ENCODE results near the gene SUPT6H.

Gene SUPT6H

DNA sequence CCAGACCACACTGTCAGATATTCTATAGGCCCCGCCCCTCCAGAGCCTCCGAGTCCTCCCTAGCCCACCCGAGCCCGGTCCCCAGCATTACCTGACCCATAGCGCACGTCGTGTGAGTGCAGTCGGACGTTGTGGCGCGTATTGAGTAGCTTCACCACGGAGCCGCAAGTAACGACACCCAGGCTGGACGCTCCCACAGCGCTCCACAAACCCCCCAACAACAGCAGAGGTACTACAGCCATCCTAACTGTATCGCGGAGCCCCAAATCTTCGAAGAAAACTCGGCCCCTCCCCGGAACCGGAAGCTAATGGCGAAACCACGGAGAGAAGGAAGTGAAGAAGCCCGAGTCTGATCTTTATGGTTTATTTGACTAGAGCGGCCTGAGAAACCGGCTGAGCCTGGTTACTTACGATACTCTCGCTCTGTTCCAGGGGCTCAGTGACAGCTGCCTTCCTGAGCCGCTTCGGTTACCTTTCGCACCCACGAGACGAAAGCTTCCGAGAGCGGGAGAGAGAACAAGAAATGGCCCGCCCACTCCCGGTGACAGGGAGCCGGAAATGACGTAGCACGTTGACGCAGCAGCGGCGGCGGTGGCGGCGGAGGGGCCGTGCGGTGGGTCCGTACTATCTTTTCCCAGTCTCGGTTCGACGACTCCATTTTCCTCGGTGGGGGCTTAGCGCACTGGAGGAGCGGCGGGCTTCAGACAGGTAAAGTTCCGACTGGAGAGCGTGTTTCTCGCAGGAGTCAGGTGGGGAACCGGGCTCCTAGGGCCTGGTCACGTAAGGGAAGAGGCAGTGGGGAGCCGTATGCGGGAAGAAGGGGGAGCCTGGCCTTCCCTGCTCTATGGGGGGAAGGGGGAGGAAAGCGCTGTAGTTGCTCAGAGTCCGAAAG, at the start of gene SUPT6H, which contains the start of gene SDF2:
Gene SUPT6H (plus strand): TSS at position 571 of the 892 bp plus-strand sequence. CDS start 11,197 bp downstream, outside the sequence.
Gene SDF2 (minus strand): TSS at position 272 of the 892 bp plus-strand sequence. CDS start 30 bp downstream, at position 242.
- DNase-seq, result peak; percentile 99

DNA sequence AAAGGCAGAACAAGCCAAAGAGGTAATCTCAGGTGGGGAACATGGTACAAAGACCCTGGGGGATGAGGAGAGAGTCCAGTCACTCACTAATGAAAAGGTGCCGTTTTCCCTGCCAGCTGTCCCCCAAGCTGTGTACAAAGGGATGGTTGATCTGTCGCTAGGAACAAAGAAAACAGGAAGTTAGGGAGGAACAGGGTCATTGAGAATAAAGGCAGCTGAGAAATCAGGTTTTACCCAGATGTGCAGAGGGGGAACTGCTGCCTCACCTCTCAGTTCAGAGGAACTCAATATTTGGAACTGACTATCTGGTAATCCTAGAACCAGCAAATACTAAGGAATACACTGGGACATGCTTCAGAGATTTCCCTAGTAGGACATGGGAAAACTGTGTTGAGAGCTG, 49.5 kb upstream of the SUPT6H start:
- DNase-seq, result no peak

DNA sequence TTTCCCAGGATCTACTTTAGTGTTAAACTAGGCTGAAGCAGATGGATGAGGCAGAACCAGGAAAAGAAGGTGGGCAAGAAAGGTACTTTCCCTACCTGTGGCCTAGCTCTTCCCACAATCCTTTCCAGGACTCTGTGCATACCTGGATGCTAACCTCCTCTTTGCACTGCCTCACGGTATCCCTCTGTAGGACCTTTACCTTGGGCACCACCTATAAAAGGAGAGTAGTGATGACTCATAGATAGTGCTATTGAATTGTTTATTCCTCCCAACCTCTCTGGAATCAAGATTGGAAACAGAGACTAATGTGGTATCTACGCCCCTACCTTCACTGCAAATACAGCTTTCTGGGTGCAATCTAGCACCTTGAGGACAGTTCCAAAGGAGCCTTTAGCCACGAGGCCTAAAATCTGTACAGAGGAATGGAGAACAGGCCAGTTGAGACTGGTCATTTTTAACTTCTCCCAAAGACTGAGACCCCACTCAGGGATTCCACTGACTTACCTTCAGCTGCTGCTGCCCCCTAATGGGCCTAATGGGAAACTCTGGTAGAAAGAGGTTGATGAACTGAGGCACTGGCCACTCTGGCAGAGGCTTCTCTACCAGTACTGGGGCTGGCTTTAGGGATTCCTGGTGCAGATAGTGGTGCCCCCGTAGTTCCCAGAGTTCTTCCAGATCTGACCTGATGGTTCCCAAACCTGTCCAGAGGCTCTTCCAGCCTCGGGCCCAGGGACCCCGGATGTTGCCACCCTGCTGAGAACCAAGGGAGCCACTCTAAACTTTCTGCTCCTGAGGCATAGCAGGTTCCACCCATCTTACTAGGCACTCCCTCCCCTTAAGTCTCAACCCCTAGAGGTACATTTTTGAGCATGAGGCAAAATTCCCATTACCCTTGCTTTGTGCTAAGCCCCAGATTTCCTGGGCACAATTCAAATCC, 48.8 kb upstream of the SUPT6H start:
- no peak for DNase-seq

DNA sequence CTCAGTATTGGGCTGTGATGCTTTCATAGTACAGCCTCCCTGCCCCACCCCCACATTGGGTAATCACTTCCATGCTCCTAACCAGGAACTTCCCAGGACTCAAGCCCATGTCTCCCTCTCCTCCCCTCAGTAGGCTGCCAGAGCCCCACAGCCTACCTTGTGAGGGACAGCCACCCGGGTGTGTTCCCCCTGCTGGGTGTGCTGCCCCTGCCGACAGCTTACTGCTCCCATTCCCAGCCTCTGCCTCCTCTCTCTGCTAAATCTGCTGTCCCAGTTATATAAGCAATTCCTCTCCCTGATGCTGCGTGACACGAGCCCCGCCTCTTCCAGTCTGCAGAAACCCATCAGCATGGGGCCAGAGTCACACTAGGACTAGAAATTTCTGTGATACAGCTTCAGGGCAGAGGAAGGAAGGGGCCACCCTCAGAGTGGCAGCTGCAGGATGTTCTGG, 48.0 kb upstream of the SUPT6H start, which contains the start of gene RSKR:
Gene RSKR (minus strand): TSS at position 255 of the 451 bp plus-strand sequence. CDS start 24 bp downstream, at position 231.
- DNase-seq, result no peak

DNA sequence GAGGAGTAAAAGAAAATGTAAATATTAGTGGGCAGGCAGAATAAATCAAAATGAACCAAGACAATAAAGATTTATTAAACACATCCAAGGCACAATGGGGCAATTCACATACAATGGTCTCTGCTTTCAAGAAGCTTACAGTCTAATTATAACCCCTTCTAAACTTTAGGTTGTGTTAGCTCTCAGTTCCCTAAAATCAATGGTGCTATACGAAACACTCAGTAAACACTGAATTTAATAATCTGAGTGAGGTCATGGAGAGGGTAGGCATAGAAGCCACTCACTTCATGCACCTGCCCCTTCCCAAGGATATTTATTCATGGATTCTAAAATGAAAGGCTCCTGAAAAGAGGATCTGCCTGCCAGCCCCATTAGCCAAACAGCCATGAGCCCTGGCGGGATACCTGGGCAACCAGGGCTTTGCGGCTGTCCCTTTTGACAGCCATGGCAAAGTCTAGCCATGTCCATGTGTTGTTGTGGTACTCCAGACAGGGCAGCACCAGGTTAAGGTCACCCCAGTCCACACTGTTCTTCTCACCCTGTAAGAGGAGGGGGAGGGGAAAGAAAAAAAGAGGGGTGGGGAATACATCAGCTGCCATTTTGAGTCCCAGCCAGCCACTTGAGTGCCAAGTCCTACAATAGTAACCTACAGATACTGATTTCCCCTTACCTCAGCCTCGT, 46.6 kb upstream of the SUPT6H start:
- no peak for DNase-seq

DNA sequence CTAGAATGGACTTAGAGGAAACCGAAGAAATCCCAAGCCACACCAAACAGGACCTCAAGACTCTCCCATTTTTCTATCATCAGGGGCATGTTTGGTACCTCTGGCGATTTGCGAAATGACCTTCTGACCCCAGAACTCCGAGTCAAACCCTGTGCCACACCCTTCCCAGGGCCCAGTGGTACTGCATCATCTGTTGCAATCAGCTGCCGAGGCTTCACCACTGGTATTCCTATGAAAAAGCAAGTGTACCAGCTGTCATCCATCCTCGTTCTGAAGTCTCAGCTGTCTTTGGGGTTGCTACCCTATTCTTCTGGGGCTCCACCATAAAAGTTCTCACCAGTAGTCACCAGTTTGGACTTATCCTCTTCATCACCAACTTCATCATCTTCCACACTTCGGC, 45.7 kb upstream of the SUPT6H start:
- no peak for DNase-seq

DNA sequence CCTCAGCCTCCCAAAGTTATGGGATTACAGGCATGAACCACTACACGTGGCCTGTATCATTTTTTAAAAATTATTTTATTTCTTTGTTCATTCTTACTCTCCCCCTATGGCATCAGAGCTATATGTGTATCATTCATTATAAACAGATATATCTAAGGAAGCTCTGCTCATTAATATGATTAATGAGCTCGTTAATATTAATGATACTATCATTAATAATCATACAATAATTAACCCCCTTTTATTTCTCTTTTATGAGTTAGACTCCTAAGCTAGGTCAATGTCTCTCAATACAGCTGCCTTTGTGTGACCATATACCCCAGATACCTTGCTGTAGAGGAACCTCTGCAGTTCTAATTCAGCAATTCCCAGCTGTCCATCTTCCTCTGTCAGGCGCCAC, 43.5 kb upstream of the SUPT6H start:
- DNase-seq, result no peak

DNA sequence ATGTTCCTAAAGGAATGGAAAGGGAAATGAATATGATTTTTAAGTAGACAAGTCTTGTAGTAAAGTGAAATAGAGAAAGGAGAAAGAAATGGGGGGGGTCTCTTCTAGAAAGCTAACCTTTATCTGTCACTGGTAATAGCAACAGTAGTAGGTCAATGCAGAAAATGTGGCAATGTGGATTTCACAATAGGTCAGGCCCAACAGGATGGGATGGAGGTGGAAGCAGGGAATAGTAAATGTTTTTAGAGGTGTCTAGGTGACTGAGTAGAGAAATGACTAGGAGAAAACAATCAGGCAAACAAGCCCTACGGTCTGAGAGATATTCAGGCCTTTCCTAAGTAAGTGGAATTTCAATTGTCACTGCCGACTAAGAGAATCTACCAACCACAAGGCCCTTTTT, 42.0 kb upstream of the SUPT6H start:
- no peak for DNase-seq

DNA sequence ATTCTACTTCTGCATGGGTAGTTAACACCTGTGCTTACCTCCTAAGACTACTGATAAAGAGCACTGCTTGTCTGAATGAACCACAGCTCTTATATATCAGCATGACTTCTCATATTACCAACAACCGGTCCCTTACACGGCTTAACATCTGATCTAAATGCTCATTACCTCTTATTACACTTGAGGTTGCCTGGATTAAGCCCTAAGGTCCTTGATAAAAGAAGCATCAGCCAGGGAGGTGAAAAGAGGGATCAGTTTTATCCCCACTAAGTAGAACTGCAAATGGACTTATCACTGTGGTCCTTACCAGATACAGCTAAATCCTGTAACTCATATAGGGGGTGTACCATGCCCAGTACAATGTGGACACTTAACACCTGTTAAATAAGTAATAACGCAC, 39.8 kb upstream of the SUPT6H start:
- DNase-seq, result no peak

DNA sequence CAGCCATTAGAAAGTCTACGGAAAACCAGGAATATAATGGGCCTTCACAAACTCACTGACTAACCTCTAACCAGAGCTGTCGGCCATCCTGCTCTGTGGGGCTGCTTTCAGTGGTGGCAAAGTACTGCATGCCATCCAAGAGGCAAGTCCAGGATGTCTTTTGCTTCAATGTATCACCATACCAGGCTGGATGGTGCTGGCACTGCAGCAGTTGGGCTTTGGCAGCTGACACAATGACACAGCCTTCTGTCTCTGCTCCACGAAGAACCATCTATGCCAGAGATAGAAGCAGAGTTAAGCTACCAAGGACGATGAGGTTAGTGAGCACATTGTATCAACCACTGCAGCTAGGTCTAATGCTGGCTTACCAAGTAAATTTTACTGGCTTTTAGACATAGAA, 38.3 kb upstream of the SUPT6H start:
- no peak for DNase-seq

DNA sequence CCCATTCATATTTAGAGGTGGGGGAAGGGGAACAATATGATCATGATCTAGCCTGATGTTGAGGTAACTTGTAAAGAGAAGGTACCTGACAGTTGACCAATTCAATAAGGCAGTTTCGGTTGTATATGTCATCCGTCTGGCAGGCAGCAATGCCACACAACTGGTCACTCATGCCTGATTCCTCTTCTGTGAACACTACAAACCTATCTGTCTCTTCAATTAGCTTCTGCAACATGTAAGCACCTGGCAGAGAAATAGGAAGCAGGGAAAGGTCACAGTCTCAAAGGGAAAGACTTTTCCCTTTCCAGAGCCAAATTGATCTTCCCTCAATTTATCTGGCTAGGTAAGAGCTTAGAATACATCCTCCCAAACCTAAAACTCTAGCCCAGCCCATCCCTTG, 37.9 kb upstream of the SUPT6H start:
- DNase-seq, result no peak

DNA sequence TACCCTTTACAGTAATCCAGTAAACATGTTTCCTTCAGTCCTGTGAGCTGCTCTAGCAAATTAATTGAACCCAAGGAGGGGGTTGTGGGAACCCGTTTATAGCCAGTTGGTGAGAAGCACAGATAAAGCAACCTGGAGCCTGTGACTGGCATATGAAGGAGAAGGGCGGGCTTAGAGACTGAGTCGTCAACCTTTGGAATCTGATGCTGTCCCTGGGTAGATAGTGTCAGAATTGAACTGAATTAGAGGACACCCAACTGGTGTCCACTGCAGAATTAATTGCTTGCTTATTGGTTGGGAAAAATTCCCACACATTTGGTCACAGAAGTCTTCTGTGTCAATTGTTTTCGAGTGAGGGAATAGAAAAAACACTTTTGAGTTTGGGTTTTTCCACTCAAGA, 35.2 kb upstream of the SUPT6H start:
- DNase-seq, result no peak

DNA sequence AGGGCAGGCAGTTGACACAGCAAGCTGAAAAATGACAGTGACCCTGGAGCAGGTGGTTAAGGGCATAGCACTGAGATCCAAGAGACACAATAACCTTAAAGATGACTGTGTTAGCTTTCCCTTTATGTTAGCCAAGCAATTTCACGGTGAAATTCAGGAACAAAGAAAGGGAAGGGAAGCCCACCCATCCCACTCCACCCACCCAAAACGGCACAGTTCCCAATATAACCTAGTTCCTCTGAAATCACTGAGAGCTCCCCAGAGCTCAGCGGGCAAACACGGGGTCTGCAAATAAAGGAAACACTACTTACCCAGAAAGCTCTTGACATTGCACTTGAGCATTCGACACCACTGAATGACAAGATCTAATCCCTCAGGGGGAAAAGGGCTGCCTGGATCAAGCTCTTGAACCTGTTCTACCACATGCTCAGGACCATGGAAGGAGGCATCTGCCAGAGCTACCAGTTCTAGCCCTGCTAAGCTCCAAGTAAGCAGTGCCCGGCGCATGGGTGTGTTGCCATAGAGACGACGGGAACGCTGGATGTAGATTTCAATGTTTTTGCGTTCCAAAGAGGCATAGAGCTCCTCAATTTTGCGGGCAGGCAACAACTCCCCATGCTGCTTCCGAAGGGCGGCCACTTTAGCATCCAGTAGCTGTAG, 27.7 kb upstream of the SUPT6H start:
- DNase-seq, result no peak

DNA sequence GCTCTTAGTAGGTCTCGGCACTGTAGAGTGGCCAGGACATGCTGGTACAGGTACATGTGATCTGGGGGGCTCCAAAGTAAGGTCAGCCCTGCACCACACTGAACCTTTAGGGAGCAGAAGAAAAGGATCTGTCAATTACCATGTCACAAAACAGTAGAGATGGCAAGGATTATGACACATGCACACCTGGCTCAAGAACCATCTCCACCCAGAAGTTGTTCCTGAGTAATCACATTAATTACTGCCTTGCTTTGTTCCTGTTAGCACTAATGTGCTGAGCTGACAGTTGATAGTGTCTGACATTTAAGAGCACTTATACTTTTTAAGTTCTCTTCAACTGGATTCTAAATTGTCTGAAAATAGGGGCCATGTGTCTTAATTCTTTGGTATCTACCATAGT, 26.5 kb upstream of the SUPT6H start:
- no peak for DNase-seq

DNA sequence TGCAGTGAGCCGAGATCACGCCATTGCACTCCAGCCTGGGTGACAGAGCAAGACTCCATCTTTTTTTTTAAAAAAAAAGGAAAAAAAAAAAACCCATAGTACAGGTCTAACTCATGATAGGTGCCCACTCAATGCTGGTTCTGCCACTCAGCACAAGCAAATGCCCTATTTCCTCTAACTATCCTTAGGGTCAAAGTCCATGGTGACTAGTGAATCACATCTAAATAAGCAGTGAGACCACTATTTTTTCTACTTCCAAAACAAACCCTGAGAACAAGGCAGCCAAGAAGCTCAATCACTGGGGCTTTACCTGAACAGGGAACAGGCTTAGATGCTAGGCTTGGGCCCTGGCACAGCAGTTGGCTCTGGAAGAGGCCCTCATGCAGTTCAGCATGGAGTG, 20.4 kb upstream of the SUPT6H start:
- DNase-seq, result no peak

DNA sequence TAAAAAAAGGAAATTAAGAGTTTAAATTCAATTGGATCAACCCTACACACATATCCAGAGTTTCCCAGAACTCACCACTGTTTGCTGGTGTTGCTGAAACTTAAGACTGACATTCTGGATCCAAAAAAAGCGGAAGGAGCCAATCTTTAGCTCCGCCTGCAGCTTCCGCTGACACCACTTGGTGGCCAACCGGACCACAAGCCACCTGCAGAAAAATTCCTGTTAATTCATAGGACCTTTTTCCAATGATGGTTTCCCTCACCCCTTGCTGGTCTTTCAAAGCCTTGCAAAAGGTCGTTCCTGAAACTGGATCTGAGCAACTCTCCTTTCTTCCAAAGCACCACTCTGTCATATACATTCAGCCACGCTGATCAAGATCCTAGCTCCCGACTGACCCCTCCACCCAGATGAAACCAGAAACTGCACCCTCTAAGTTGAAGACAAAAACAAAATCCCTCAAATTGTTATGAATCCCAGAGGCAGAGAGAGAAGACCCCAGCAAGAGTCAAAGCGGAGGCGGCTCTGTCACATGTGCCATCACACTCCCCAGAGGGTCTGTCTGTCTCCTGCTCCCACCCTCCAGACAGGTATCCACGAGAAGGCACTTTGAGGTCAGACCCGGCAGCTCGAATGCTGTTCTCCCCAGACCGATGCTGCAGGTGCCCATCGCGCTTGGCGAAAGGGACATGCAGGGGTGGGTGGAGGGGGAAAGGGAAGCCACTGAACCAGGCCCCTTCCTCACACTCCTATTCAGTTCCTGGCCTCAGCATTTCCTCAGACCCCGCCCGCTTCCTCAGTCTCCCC, 17.8 kb upstream of the SUPT6H start:
- peak; percentile 71 for DNase-seq

DNA sequence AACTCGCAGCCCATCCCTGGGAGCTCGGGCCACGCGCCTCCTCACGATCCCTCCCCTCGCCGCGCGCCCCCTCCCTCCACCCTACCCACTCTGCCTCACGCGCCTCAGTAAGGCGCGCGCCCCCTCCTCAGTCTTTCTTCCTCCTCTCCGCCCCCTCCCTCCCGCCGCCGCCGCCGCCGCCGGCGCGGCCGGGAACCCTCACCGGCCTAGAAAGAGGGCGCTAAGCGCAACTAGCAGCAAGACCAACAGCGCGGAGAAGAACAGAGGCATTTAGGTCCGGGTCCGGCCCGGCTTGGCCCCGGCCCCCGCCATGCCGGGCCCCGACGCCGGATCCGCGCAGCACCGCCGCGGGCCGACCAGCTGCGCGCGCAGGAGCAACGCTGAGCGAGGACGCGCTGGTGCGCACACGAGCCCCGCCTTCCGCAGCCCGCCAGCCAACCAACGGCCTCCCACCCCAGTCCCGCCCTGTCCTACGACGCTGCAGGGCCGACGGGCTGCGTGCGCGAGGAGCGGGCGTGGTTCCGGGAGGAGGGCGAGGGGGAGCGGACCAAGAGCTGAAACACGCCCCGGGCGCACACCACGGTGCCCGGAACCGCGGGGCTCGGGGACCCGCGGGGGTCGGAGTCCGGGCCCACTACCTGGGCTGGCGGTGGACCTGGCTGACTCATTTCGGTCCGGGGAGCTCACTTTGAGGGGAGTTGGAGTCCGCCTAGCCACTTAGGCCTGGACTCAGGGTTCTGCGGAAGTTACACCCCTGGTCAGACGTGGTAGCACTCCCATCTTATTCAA, 17.0 kb upstream of the SUPT6H start, which contains the start of gene BLTP2:
Gene BLTP2 (minus strand): TSS at position 372 of the 789 bp plus-strand sequence. CDS start 102 bp downstream, at position 270.
- DNase-seq, result peak; percentile 96

DNA sequence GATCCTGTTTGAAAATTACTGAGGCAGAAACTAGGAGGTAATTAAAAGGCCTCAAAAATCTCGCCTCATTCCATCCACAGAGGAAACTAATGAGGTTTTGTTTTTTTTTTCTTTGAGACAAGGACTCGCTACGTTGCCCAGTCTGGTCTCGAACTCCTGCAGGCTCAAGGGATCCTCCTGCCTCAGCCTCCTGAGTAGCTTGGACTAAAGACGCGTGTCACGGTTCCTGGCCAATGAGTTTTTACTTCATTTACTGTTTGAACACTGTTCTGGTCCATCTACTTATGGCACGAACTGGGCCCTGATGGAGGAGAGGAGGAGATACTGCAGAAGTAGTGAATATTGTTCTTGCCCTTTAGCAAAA, 16.4 kb upstream of the SUPT6H start:
- no peak for DNase-seq

DNA sequence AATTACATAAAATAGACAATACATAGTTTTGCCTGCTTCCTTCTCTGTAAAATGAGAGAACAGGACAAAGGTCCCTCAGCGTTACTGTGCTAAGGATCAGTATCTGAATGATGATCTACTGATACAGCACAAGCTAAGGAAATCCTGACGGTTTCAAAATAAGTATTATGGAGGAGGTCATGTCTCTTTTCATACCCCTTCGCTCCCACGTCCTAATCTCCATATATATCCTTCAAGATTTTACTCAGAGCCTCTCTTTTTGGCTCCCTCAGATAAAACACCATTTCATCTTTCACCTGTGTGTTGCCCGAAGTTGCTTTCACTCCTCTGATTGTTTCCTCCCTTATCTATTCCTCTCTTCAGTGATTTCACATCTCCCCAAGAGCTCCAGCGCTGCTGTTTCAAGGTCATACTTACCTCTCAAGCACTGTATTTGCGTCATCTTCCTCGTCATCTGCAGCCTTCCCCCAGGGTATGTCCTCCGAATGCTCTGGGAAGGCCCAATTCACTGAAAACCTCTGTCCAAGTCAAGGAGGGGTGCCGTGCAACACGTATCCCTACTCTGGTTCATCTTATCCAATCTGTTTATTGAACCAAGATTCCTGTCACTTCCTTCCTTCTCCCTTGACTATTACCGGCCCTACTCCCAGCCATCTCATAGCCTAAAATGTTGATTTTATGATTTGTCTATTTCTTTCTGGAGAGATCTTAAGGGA, 15.8 kb upstream of the SUPT6H start:
- DNase-seq, result no peak

DNA sequence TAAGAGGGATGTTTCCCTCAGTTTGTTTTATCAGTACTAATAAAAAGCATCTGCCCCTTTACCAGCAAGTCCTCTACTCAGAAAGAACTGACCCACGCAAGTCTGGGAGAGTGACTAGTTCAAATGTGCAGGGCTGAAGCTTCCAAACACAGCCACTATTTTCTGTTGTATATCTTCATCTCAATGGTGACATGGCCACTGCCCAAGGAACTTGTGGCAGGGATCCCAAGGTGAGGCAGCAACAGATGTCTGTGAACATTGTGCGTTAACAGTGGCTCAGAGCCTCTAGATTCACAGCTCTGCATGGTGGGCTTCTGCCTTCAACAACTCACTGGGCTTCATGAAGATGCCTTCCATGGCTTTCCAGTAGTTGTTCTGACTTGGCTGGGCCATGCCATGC, 13.3 kb upstream of the SUPT6H start:
- DNase-seq, result no peak

All from activated CD8-positive, alpha-beta memory T cell treated with anti-CD3 and anti-CD28 coated beads, Interleukin-2, amount 50 U/mL, for 48 hours (primary cell).